Measurements from ENCODE around the gene KCNMA1.

KCNMA1 gene

GRCh38 chr10:77016855-77017254 is 620.8 kb downstream of the KCNMA1 start:
- H3K36me3 ChIP-seq (ENCODE audit: control insufficient read depth, insufficient read depth, low read length): no peaks in the 10 kb centered on the region
- TF ChIP-seq CTCF (IDR thresholded peaks at IDR 0.05; ENCODE audit: insufficient read depth, low read length, poor library complexity, severe bottlenecking): no peak
- H3K27me3 ChIP-seq (replicated peaks; ENCODE audit: control insufficient read depth, insufficient read depth, low read length): no peaks in the 10 kb centered on the region
- no peak overlapping the region for H3K4me3 ChIP-seq (replicated peaks; ENCODE audit: low read depth, low read length)
- no peak for DNase-seq (ENCODE audit: extremely low read depth, insufficient read length)

GRCh38 chr10:77016278-77016815 is 621.3 kb downstream of the KCNMA1 start:
- Histone ChIP-seq H3K4me3 (replicated peaks; ENCODE audit: low read depth, low read length) (no peak overlapping the region), H3K36me3 (ENCODE audit: control insufficient read depth, insufficient read depth, low read length) (no peaks in the 10 kb centered on the region), H3K27me3 (replicated peaks; ENCODE audit: control insufficient read depth, insufficient read depth, low read length) (no peaks in the 10 kb centered on the region)
- no peak for TF ChIP-seq CTCF (IDR thresholded peaks at IDR 0.05; ENCODE audit: insufficient read depth, low read length, poor library complexity, severe bottlenecking)
- no peak for DNase-seq (ENCODE audit: extremely low read depth, insufficient read length)

GRCh38 chr10:77015360-77015759 is 622.2 kb downstream of the KCNMA1 start:
- DNase-seq (ENCODE audit: extremely low read depth, insufficient read length): no peak
- no peak overlapping the region for H3K4me3 ChIP-seq (replicated peaks; ENCODE audit: low read depth, low read length)
- no peak for TF ChIP-seq CTCF (IDR thresholded peaks at IDR 0.05; ENCODE audit: insufficient read depth, low read length, poor library complexity, severe bottlenecking)

DNA sequence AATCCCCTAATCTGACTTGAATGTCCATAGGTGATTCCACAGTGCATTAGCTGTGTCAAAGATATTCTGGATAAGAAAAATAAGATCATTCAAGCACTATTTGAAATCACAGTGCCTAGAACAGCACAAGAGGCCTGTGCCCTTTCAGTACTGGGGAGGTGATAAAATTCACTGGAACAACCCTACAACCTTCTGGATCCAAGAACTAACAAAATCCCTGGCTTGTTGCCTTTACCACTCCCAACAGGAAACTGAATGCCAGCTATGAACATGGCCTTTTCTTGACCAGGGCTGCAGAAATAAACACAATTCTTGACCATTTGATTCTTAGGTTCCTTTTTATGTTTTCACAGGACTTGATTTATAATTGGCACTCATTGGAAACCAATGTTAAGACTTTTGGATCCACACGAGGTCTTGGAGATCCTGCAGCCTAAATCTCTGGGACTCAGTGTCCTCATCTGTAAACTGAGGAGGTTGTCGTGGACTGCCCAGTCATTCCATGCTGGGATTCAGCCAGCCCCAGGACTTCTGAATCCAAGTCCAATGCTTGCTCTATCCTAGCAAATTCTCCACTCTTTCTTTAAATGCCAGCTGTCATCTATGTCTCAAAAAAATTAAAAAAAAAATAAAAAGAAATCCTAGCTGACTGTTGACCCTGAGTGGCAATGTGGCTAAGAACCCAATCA is 624.7 kb downstream of the KCNMA1 start:
- no peaks in the 10 kb centered on the region for H3K27me3 ChIP-seq (replicated peaks; ENCODE audit: control insufficient read depth, insufficient read depth, low read length)
- no peak overlapping the region for H3K4me3 ChIP-seq (replicated peaks; ENCODE audit: low read depth, low read length)
- H3K36me3 ChIP-seq (ENCODE audit: control insufficient read depth, insufficient read depth, low read length): no peaks in the 10 kb centered on the region
- DNase-seq (ENCODE audit: extremely low read depth, insufficient read length): no peak
- no peak for TF ChIP-seq CTCF (IDR thresholded peaks at IDR 0.05; ENCODE audit: insufficient read depth, low read length, poor library complexity, severe bottlenecking)

More at GRCh38 chr10:77015360-77015759, 622.2 kb downstream of the KCNMA1 start:
- Histone ChIP-seq H3K36me3 (ENCODE audit: control insufficient read depth, insufficient read depth, low read length) (no peaks in the 10 kb centered on the region), H3K27me3 (replicated peaks; ENCODE audit: control insufficient read depth, insufficient read depth, low read length) (no peaks in the 10 kb centered on the region)

GRCh38 chr10:77011874-77012811 is 625.5 kb downstream of the KCNMA1 start:
- Histone ChIP-seq H3K36me3 (ENCODE audit: control insufficient read depth, insufficient read depth, low read length) (no peaks in the 10 kb centered on the region), H3K4me3 (replicated peaks; ENCODE audit: low read depth, low read length) (no peak overlapping the region), H3K27me3 (replicated peaks; ENCODE audit: control insufficient read depth, insufficient read depth, low read length) (no peaks in the 10 kb centered on the region)
- no peak for DNase-seq (ENCODE audit: extremely low read depth, insufficient read length)
- no peak for TF ChIP-seq CTCF (IDR thresholded peaks at IDR 0.05; ENCODE audit: insufficient read depth, low read length, poor library complexity, severe bottlenecking)
